HFF-Myc (cell line): ENCODE results near the gene DDX19B.

Experiments used
- DNase-seq: peaks from one replicate; pipeline ENCODE4 v3.0.0-alpha.2; 2011; ENCODE audit warnings: low read depth; ENCODE audit errors: extremely low read depth
- H3K4me3 ChIP-seq: replicated peaks from 2 replicates; pipeline ENCODE4 v1.5.1; 2011; ENCODE audit warnings: low read depth, mild to moderate bottlenecking, control low read depth, low read length
- TF ChIP-seq, protein P1 (sequence below): IDR thresholded peaks from 2 replicates; pipeline ENCODE4 v1.5.1; 2012; ENCODE audit warnings: mild to moderate bottlenecking, low read depth, low read length, control low read depth; ENCODE audit errors: missing control alignments

DDX19B gene

GRCh38 chr16:70337814-70338213 lies 38.8 kb downstream of the DDX19B start:
- TF ChIP-seq, protein P1, sequence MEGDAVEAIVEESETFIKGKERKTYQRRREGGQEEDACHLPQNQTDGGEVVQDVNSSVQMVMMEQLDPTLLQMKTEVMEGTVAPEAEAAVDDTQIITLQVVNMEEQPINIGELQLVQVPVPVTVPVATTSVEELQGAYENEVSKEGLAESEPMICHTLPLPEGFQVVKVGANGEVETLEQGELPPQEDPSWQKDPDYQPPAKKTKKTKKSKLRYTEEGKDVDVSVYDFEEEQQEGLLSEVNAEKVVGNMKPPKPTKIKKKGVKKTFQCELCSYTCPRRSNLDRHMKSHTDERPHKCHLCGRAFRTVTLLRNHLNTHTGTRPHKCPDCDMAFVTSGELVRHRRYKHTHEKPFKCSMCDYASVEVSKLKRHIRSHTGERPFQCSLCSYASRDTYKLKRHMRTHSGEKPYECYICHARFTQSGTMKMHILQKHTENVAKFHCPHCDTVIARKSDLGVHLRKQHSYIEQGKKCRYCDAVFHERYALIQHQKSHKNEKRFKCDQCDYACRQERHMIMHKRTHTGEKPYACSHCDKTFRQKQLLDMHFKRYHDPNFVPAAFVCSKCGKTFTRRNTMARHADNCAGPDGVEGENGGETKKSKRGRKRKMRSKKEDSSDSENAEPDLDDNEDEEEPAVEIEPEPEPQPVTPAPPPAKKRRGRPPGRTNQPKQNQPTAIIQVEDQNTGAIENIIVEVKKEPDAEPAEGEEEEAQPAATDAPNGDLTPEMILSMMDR, result no peak
- DNase-seq, result no peak
- no peak overlapping the region for H3K4me3 ChIP-seq

DNA sequence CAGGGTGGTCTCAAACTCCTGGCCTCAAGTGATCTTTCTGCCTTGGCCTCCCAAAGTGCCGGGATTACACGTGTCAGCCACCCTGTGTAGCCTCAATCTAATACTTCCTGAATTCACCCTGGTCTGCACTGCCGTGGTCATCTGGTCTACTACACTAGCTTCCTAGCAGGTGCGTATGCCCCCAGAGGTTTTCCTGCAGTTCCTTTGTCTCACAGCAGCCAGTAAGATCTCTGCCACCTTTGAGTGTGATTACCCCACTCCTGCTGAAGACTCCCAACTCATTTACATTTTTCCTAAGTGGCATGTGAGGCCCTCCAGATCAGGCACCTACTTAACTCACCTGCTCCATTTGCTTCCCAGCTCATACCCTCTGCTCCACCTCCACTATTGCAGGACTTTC lies 42.6 kb downstream of the DDX19B start:
- TF ChIP-seq, protein P1, result no peak
- no peak overlapping the region for H3K4me3 ChIP-seq
- no peak for DNase-seq

GRCh38 chr16:70342016-70342415 lies 43.0 kb downstream of the DDX19B start:
- TF ChIP-seq, protein P1, result no peak
- H3K4me3 ChIP-seq, result no peak overlapping the region
- no peak for DNase-seq

- H3K4me3 ChIP-seq, result peak overlapping the region; percentile 82
- DNase-seq, result no peak
- TF ChIP-seq, protein P1, result no peak
Observed at GRCh38 chr16:70345840-70346239, 46.9 kb downstream of the DDX19B start.

- no peak for DNase-seq
- no peak overlapping the region for H3K4me3 ChIP-seq
- TF ChIP-seq, protein P1, result no peak
Observed at GRCh38 chr16:70348991-70349390, 50.0 kb downstream of the DDX19B start.

- DNase-seq, result no peak
- no peak overlapping the region for H3K4me3 ChIP-seq
- TF ChIP-seq, protein P1, result no peak
Observed at GRCh38 chr16:70349783-70350182, 50.8 kb downstream of the DDX19B start.

GRCh38 chr16:70359552-70359951 lies 60.6 kb downstream of the DDX19B start:
- H3K4me3 ChIP-seq, result no peak overlapping the region
- no peak for DNase-seq
- TF ChIP-seq, protein P1, result no peak
